BJ (cell line): ENCODE measurements around the gene TSR3. TPM values are rescaled to one million over a fixed set of nuclear protein-coding genes. Genes with fewer than 3 reads are reported as not detected.

Experiments
- CTCF ChIA-PET: fragments of 350-600 bp; formaldehyde crosslinking; extraction: SDS; loops from one replicate; lab custom pipeline; 2021; ENCODE audit warnings: antibody characterized with exemption, inconsistent platforms; lab: Yijun Ruan, JAX
- POLR2A ChIA-PET: fragments of 300-600 bp; sonication (Branson Sonifier 250); formaldehyde crosslinking; extraction: SDS; loops from one replicate; lab custom pipeline; 2021; ENCODE audit warnings: antibody characterized with exemption; lab: Charles Lee
- DNase-seq: peaks from one replicate; pipeline ENCODE4 v3.0.0-alpha.2; 2011; ENCODE audit warnings: low read depth
- H3K27me3 ChIP-seq: 2 replicates; pipeline ENCODE4 v1.6.0; 2011; ENCODE audit warnings: low read length; ENCODE audit not compliant: control insufficient read depth, insufficient read depth
- H3K36me3 ChIP-seq: 2 replicates; pipeline ENCODE4 v1.5.1; 2011; ENCODE audit warnings: low read length; ENCODE audit not compliant: control insufficient read depth, insufficient read depth
- H3K4me3 ChIP-seq: 2 replicates; pipeline ENCODE4 v1.5.1; 2011; ENCODE audit warnings: low read depth, mild to moderate bottlenecking, control low read depth, low read length
- polyA minus RNA-seq: library from RNA; depleted of rRNA, polyadenylated mRNA; stranded (reverse); fragments of >200 nt; gene quantifications from 2 replicates; pipeline ENCODE4 v1.2.3, GENCODE V29; 2011; rRNA and poly(A)+ RNA removed
- polyA plus RNA-seq: library from polyadenylated mRNA; depleted of rRNA; stranded (reverse); fragments of >200 nt; gene quantifications from 2 replicates; pipeline ENCODE4 v1.2.3, GENCODE V29; 2011; rRNA removed
- TF ChIP-seq, protein P1 (sequence below): IDR thresholded peaks from 2 replicates; pipeline ENCODE4 v1.5.1; 2011; ENCODE audit warnings: low read depth, mild to moderate bottlenecking, control low read depth, inconsistent platforms, low read length, moderate library complexity; ENCODE audit not compliant: insufficient read depth

Gene TSR3
- polyA plus RNA-seq (43.1 and 52.3 TPM in 2 replicates), polyA minus RNA-seq (18.9 and 22.7 TPM in 2 replicates)

DNA sequence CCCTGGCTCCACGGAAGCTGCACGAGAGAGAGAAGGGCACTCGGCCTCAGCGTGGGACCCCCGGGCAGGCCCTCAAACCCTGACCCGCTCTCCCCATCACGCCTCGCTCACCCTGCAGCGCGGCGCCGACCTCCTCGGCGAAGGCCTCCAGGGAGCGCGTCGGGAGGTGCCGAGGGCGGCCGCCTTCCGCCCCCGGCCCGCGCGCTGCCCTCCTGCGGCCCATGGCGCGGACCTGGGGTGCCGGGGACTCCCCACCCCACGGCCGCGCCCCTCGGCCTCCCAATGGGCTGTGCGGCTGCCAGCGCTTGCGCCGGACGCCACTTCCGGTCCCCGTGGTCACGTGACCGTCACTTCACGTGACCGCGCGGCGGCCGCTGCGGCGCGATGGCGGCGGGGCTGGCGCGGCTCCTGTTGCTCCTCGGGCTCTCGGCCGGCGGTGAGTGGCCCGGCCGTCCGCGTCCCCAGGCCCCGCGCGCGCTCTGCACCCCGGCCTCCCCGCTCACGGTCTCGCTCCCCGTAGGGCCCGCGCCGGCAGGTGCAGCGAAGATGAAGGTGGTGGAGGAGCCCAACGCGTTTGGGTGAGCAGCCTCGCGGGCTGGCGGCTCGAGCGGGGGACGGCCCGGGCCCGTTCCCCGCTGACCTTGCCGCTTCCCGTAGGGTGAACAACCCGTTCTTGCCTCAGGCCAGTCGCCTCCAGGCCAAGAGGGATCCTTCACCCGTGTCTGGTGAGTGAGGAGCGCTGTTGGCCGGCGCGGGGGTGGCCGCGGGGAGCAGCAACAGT lies at the start of gene TSR3, which contains the start of gene GNPTG:
Gene TSR3, minus strand, starts transcription at position 297 of the 781 bp plus-strand sequence. Its CDS starts 74 bp downstream, at position 223.
Gene GNPTG, plus strand, starts transcription at position 350 of the 781 bp plus-strand sequence. Its CDS starts 35 bp downstream, at position 385.
- Histone ChIP-seq H3K4me3 (peak within 1 kb of the TSS; percentile 71), H3K27me3 (no peaks in the 10 kb centered on the region), H3K36me3 (peaks cover 16% of the 10 kb centered on the region)
- peak; percentile 10 for DNase-seq
- ChIA-PET POLR2A (no interaction called here), CTCF (interaction anchor here (1.5 kb wide), 1 partner anchor 12 kb away, joined by 10 read pairs; no protein-coding TSS in a partner anchor)
- TF ChIP-seq, protein P1, sequence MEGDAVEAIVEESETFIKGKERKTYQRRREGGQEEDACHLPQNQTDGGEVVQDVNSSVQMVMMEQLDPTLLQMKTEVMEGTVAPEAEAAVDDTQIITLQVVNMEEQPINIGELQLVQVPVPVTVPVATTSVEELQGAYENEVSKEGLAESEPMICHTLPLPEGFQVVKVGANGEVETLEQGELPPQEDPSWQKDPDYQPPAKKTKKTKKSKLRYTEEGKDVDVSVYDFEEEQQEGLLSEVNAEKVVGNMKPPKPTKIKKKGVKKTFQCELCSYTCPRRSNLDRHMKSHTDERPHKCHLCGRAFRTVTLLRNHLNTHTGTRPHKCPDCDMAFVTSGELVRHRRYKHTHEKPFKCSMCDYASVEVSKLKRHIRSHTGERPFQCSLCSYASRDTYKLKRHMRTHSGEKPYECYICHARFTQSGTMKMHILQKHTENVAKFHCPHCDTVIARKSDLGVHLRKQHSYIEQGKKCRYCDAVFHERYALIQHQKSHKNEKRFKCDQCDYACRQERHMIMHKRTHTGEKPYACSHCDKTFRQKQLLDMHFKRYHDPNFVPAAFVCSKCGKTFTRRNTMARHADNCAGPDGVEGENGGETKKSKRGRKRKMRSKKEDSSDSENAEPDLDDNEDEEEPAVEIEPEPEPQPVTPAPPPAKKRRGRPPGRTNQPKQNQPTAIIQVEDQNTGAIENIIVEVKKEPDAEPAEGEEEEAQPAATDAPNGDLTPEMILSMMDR, result no peak

DNA sequence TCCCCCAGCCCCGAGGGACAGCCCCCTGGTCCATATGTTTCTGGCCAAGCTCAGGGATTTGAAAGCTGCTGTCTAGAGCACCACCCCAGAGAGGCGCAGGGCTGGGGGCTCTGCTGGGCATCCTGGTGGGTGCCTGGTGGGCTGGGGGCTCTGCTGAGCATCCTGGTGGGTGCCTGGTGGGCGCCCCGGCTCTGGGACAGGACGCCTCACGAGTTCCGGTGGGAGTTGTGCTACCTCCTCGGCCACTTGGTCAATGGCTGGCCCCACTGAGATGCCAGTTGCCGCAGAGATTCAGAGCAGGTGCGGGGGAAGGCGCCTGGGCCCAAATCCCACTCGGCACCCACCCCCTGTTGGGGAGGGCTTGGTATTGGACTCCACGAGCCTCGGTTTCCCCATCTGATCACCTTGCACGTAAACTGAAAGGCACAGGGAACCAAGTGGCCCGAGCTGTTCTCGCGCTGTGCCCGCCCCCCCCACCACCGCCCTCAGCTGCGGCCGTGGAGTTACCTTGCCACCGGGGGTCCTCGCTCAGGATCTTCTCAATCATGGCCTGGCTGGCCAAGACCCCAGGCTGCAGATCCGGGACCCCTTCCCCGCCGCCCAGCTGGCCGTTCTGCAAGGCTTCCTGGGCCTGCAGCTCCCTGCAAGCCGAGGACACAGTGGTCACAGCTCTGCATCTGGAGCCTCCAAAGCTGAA lies 49.5 kb upstream of the TSR3 start:
- DNase-seq, result no peak
- H3K4me3 ChIP-seq, result no peak overlapping the region
- TF ChIP-seq, protein P1, result no peak
- H3K27me3 ChIP-seq, result no peaks in the 10 kb centered on the region
- POLR2A ChIA-PET, result no interaction called here
- peaks cover 33% of the 10 kb centered on the region for H3K36me3 ChIP-seq
- CTCF ChIA-PET, result interaction anchor here (1.0 kb wide), 1 partner anchor 100 kb away, joined by 3 read pairs; no protein-coding TSS in a partner anchor

DNA sequence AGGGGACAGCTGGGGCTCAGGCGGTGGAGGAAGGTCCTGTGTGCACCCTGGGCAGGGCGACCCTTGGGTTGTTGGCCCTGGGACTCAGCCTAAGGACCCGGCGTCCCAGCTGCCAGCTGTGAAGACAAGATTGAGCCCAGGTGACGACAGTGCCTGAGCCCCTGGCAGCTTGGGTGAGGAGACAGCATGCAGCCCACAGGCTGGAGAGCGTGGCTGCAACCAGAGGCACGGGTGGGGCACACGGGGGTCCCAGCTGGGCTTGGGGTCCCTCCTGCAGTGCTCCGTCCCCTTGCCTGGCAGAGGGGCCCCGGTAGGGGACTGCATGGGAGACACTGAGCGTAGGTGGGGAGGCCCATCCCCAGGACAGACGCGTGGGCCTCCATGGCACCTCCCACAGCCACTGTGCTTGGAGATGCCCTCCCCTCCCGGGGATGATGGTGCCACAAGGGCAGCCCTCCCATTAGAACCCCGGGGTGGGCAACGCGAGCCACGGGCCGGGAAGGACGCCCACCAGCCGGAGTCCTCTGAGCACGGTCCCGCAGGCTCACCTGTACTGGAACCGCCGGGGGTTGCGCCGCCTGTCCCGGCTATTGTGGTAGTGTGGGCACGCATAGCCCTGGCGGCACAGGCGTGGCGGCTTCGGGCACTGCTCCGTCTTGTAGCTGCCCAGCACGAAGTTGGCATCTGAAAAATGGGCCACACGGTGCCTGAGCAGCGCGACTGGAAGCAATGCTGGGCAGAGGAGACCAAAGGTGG lies 47.3 kb upstream of the TSR3 start:
- Histone ChIP-seq H3K36me3 (peaks cover 30% of the 10 kb centered on the region), H3K4me3 (no peak overlapping the region), H3K27me3 (no peaks in the 10 kb centered on the region)
- TF ChIP-seq, protein P1, result no peak
- ChIA-PET POLR2A (no interaction called here), CTCF (no interaction called here)
- DNase-seq, result no peak

DNA sequence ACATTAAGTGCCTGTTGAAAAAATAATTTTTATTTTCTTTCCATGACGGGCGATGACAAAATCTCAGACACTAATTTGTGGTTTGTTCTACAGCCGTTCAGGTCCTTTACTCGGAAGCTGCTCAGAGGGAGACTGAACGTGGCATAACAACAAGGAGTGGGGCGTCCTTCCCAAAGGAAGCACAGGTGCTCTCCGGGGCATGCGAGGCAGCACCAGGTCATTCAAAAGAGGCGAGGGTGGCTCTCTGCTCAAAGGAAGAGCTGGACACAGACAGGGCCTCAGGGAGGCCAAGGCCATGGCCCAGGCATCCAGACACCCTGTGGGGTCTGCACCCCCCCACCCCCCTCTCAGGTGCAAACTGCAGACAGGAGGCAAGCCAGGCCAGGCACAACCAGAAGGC lies 46.7 kb upstream of the TSR3 start:
- ChIA-PET POLR2A (no interaction called here), CTCF (no interaction called here)
- Histone ChIP-seq H3K27me3 (no peaks in the 10 kb centered on the region), H3K4me3 (no peak overlapping the region), H3K36me3 (peaks cover 32% of the 10 kb centered on the region)
- TF ChIP-seq, protein P1, result no peak
- no peak for DNase-seq
